ENCODE data around the gene SNX5.

SNX5 gene

DNA sequence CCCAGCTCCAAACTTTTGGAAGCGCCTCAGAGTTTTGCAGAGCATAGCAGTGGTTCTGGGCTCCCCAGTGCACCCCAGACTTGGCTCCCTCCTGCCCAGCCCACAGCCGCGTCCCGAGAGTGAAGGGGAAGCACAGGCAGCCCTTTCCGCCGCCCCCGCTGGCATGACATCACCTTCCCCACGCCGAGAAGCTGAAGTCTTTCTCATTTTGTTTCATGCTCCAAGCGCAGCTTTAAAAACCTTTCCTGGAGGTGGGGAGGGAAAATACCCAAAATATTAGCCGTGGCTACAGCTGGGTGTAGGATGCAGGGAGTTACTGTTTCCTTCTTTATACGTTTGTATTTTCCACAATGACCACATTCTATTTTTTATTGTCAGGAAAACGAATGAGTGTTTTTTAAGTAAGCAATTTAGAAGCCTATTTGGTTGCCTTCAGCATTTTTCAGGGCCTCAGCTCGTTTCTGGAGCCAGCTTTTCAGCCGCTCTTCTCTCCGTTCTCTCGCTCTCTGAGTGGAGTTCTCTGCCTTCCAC, 72.9 kb downstream of the SNX5 start:
- DNase-seq (ENCODE audit: low spot score) = peak; percentile 78
- TF ChIP-seq, protein P1, sequence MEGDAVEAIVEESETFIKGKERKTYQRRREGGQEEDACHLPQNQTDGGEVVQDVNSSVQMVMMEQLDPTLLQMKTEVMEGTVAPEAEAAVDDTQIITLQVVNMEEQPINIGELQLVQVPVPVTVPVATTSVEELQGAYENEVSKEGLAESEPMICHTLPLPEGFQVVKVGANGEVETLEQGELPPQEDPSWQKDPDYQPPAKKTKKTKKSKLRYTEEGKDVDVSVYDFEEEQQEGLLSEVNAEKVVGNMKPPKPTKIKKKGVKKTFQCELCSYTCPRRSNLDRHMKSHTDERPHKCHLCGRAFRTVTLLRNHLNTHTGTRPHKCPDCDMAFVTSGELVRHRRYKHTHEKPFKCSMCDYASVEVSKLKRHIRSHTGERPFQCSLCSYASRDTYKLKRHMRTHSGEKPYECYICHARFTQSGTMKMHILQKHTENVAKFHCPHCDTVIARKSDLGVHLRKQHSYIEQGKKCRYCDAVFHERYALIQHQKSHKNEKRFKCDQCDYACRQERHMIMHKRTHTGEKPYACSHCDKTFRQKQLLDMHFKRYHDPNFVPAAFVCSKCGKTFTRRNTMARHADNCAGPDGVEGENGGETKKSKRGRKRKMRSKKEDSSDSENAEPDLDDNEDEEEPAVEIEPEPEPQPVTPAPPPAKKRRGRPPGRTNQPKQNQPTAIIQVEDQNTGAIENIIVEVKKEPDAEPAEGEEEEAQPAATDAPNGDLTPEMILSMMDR (IDR thresholded peaks at IDR 0.05; ENCODE audit: borderline replicate concordance, control extremely low read depth, extremely low read depth, insufficient read depth, missing control alignments) = no peak
- in situ Hi-C loops (cut with MboI; ENCODE audit: low sequenced_read_pairs, unreplicated experiment) = no loop called here

DNA sequence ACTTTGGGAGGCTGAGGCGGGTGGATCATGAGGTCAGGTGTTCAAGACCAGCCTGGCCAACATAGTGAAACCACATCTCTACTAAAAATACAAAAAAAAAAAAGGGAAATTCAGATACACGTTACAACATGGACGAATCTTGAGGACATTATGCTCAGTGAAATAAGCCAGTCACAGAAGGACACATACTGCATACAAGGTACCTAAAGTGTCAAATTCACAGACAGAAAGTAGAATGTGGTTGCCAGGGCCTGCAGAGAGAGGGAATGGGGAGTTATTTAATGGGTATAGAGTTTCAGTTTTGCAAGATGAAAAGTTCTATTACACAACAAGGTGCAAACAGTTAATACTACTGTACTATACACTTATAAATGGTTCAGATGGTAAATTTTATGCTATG, 75.1 kb downstream of the SNX5 start:
- no peak for DNase-seq (ENCODE audit: low spot score)
- in situ Hi-C loops (cut with MboI; ENCODE audit: low sequenced_read_pairs, unreplicated experiment) = no loop called here
- TF ChIP-seq, protein P1 (IDR thresholded peaks at IDR 0.05; ENCODE audit: borderline replicate concordance, control extremely low read depth, extremely low read depth, insufficient read depth, missing control alignments) = no peak

DNA sequence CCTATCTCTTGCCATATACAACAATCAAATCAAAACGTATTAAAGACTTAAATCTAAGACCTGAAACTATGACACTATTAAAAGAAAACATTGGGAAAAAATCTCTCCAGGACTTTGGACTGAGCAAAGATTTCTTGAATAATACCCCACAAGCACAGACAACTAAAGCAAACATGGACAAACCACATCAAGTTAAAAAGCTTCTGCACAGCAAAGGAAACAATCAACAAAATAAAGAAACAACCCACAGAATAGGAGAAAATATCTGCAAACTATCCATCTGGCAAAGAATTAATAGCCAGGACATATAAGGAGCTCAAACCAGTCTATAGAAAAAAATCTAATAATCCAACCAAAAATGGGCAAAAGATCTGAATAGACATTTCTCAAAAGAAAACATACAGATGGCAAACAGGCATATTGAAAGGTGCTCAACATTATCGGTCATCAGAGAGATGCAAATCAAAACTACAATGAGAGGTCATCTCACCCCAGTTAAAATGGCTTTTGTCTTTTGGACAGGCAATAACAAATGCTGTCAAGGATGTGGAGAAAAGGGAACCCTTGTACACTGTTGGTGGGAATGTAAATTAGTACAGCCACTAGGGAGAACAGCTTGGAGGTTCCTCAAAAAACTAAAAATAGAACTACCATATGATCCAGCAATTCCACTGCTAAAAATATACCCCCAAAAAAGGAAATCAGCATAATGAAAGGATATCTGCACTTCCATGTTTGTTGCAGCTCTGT, 76.2 kb downstream of the SNX5 start:
- in situ Hi-C loops (cut with MboI; ENCODE audit: low sequenced_read_pairs, unreplicated experiment) = no loop called here
- TF ChIP-seq, protein P1 (IDR thresholded peaks at IDR 0.05; ENCODE audit: borderline replicate concordance, control extremely low read depth, extremely low read depth, insufficient read depth, missing control alignments) = no peak
- DNase-seq (ENCODE audit: low spot score) = no peak

Measured in GM13976 (cell line).